ENCODE results near the gene TKTL1.
"Not testable (repeated sequence)": the region's sequence is repeated elsewhere in the genome, so short reads cannot be mapped to it uniquely, and the experiment has no call there.

The TKTL1 gene, protein sequence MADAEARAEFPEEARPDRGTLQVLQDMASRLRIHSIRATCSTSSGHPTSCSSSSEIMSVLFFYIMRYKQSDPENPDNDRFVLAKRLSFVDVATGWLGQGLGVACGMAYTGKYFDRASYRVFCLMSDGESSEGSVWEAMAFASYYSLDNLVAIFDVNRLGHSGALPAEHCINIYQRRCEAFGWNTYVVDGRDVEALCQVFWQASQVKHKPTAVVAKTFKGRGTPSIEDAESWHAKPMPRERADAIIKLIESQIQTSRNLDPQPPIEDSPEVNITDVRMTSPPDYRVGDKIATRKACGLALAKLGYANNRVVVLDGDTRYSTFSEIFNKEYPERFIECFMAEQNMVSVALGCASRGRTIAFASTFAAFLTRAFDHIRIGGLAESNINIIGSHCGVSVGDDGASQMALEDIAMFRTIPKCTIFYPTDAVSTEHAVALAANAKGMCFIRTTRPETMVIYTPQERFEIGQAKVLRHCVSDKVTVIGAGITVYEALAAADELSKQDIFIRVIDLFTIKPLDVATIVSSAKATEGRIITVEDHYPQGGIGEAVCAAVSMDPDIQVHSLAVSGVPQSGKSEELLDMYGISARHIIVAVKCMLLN

DNA sequence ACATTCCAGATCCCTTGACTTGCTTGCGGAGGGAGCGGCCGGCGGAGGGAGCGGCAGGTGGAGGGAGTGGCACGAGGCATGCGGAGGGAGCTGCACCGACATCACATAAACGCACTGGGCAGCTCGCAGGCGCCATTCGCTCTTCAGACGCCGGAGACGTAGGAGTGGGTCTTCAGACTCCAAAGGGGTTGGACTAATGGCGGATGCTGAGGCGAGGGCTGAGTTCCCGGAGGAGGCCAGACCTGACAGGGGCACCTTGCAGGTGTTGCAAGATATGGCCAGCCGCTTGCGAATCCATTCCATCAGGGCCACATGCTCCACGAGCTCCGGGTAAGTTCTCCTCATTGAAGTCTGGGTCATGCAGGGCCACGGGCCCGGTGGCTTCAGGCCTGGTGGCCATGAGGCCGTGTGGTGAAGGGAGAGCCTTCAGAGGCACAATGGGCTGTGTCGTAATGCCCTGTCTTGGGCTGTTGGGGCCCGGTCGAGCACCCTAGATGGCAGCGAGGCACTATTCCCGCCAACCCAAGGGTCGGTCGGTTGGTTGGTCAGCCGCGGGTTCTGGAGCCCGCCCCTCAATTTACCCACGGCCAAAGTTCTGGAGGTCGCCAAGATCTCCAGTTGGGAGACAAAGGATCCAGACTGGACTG, at the start of gene TKTL1:
TSS of gene TKTL1 (plus strand) at position 132 of the 647 bp plus-strand sequence. CDS start at position 197, 65 bp downstream.
- no peak for DNase-seq

DNA sequence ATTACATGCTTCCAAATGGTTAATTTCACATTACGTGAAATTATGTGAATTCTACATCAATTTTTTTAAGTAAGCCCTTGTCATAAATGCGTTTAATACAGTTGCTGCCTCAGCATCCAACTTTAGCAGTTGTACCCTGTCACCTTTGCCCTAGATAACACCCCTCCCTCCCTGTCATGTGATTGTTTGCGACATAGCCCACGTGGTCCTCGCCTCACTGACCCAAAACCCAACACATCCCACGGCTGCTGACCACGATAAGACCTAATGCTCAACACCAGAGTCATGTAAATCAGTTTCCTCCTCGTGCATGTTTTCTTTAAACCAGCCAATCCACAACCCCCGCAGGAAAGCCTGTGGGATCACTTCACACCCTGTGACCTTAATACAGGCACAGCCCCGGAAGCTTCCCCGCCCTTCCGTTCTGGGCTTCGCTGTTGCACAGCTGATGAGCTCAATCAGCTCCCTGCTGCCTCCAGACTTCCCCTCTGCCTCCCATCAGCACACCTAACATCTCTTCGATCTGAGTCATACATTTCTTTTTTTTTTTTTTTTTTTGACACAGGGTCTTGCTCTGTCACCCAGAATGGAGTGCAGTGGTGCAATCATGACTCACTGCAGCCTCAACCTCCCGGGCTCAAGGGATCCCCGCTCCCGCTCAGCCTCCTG, 48.1 kb upstream of the TKTL1 start:
- DNase-seq: not testable (repeated sequence)

DNA sequence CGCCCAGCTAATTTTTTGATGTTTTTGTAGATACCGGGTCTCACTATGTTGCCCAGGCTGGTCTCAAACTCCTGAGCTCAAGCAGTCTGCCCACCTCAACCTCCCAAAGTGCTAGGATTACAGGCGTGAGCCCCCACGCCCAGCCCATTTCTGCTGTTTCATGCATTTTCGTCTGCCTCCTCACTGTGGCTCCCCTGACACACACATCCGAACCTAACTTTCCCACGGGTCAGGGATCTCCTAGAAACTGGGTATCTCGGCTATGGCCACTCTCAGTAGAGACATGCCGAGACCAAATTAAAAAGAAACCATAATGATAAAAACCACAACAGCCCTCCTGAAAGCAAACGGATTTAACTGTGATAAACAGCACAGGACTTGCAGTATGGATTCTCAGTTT, 47.5 kb upstream of the TKTL1 start:
- not testable (repeated sequence) for DNase-seq

DNA sequence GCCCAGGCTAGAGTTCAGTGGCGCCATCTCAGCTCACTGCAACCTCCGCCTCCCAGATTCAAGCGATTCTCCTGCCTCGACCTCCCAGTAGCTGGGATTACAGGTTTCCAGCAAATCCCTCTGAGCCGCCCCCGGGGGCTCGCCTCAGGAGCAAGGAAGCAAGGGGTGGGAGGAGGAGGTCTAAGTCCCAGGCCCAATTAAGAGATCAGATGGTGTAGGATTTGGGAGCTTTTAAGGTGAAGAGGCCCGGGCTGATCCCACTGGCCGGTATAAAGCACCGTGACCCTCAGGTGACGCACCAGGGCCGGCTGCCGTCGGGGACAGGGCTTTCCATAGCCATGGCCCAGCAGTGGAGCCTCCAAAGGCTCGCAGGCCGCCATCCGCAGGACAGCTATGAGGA, 38.3 kb upstream of the TKTL1 start, which contains the start of gene OPN1MW3:
TSS of gene OPN1MW3 (plus strand) at position 301 of the 400 bp plus-strand sequence. CDS start at position 339, 38 bp downstream.
- DNase-seq: not testable (repeated sequence)

DNA sequence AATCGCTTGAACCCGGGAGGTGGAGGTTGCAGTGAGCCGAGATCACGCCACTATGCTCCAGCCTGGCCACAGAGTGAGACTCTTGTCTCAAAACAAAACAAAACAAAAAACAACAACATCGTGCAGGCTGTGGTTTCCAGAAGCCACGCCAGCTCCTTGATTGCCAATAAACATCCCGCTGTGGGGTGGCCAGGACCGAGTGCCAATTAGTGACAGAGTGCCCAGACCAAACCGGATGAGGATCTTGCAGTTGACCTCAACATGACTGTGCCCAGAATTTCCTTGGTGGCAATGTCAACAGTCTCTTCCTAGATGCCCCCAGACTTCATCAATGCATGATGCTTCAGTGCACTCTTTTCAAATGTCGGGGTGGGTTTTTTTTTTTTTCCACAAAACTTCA, 36.9 kb upstream of the TKTL1 start:
- not testable (repeated sequence) for DNase-seq

DNA sequence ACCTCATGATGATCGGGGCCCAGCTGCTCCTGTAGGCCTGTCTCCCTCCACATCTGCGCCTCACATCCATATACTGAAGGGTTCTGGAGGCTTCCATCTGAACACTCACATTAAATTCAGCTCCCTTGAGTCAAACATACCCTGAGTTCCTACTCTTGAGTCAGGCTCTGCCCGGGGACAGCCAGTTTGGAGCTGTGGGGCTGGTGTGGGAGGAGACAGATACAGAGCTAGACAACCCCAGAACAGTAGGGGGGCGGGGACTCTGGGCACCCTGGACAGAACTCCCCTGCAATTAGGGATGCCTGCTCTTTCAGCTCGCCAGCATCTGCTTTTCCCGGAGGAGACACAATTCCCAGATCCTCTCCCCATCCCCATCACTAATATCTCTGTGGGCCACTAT, 32.5 kb upstream of the TKTL1 start:
- not testable (repeated sequence) for DNase-seq

DNA sequence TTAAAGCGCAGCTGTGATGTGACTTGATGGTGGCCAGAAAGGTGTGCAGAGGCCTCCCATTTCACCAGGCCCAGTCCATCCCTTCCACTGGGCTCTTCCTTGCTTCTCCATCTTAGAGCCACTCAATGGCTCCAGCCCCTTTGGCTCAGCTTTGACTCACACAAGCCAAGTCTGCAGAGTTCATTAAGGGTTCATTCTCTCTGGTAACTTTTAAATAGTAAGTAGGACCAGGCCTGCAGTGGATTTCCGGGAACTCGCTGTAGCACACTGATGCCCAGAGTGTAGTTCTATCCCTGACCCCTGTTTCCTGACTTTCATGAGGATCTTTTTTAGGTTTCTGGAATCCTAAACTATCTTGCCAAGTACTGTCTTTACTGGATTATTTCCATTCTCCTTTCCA, 26.4 kb upstream of the TKTL1 start:
- not testable (repeated sequence) for DNase-seq

DNA sequence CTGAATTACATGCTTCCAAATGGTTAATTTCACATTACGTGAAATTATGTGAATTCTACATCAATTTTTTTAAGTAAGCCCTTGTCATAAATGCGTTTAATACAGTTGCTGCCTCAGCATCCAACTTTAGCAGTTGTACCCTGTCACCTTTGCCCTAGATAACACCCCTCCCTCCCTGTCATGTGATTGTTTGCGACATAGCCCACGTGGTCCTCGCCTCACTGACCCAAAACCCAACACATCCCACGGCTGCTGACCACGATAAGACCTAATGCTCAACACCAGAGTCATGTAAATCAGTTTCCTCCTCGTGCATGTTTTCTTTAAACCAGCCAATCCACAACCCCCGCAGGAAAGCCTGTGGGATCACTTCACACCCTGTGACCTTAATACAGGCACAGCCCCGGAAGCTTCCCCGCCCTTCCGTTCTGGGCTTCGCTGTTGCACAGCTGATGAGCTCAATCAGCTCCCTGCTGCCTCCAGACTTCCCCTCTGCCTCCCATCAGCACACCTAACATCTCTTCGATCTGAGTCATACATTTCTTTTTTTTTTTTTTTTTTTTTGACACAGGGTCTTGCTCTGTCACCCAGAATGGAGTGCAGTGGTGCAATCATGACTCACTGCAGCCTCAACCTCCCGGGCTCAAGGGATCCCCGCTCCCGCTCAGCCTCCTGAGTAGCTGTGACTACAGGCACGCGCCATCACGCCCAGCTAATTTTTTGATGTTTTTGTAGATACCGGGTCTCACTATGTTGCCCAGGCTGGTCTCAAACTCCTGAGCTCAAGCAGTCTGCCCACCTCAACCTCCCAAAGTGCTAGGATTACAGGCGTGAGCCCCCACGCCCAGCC, 10.9 kb upstream of the TKTL1 start:
- not testable (repeated sequence) for DNase-seq

DNA sequence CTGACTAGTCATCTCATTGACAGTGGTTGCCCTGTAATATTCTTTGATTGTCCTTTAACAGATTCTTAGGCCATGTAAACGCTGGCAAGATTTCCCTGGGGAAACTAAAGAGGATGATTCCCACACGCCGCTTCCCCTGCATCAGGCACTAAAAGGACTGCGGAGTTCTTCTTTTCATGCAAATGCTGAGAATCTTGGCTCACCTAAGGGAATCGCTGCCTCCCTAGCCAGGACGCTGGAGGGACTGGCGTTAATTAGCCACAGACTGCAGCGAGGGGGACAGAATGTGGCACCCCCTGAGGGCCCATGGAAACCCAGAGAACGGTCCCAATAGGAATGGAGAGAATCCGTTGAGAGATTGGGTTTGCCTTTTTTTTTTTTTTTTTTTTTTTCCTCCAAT, 9.2 kb upstream of the TKTL1 start:
- DNase-seq: not testable (repeated sequence)

DNA sequence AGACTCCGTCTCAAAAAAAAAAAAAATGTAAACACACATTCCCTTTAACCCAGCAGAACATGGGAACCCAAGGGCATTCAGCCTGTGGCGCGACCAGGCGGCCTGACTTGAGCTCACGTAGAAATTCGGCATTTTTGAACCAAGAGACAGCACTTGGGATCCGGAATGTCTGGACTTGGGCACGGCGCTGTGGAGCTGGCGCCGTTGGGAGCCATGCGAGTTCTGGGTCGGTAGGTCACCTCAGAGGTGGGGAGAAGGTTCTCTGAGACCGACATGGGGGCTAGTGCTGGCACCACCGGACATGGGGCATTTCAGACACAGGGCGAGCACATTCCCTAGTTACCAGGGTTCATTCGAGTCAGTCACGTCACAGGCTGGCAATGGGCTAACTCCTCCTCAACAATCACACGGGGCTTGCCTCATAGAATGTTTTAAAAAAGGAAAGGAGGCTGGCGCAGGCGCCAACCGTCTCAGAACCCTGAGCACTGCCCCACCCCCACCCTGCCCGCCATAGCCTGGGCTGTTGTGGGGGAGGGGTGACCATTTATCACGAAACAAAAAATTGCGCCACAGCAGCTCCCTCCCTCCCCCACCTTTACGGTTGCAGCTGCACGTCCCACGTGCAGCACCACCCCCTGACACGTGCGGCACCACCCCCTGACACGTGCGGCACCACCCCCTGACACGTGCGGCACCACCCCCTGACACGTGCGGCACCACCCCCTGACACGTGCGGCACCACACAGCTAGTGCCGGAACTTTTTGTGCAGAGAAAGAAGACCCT, 612 bp upstream of the TKTL1 start, which contains the start of gene TEX28:
TSS of gene TEX28 (minus strand) at position 334 of the 784 bp plus-strand sequence. CDS start 3,007 bp downstream, outside the sequence.
- no peak for DNase-seq

DNA sequence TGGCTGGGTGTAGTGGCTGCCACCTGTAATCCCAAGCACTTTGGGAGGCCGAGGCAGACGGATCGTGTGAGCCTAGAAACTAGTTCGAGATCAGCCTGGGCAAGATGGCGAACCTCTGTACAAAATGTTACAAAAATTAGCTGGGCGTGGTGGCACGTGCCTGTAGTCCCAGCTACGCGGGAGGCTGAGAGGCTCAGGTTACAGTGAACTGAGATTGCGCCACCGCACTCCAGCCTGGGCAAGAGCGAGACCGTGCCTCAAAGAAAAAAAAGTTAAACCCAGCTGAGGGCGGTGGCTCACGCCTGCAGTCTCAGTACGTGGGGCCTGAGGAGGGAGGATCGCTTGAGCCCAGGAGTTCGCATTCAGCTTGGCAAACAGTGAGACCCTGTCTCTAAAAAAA, 1.1 kb downstream of the TKTL1 start:
- DNase-seq: no peak

DNA sequence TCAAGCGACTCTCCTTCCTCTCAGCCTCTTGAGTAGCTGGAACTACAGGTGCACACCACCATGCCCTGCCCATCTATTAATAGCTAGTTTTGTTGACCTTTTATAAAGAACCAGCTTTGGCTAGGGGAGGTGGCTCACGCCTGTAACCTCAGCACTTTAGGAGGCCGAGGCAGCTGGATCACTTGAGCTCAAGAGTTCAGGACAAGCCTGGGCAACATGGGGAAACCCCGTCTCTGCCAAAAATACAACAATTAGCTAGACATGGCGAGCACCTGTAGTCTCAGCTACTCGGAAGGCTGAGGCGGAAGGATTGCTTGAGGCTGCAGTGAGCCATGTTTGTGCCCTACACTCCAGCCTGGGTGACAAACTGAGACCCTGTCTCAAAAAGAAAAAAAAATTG, 2.7 kb downstream of the TKTL1 start:
- DNase-seq: no peak

DNA sequence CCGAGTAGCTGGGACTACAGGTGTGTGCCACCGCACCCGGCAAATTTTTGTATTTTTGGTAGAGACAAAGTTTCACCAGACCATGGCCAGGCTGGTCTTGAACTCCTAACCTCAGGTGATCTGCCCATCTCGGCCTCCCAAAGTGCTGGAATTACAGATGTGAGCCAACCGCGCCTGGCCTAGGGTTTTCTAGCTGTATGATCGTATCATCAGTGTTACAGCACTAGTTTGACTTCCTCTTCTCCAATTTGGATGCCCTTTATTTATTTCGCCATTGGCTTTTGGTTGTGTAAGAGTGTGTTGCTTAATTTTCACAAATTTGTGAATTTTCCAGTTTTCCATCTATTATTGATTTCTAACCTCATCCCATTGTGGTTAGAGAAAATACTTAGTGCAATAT, 5.2 kb downstream of the TKTL1 start:
- peak; percentile 25 for DNase-seq

DNA sequence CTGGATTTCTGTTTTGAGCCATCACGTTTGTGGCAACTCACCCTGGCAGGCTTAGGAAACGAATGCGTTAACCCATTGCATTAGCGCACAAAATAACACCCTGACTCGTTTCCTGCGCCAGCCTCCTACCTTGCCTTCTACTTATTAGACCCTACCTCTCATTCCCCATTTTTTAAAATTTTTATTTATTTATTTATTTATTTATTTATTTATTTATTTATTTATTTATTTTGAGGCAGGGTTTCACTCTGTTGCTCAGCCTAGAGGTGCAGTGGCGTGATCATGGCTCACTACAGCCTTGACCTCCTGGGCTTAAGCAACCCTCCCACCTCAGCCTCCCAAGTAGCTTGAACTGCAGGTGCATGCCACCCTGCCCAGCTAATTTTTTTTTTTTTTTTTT, 7.4 kb downstream of the TKTL1 start:
- not testable (repeated sequence) for DNase-seq

DNA sequence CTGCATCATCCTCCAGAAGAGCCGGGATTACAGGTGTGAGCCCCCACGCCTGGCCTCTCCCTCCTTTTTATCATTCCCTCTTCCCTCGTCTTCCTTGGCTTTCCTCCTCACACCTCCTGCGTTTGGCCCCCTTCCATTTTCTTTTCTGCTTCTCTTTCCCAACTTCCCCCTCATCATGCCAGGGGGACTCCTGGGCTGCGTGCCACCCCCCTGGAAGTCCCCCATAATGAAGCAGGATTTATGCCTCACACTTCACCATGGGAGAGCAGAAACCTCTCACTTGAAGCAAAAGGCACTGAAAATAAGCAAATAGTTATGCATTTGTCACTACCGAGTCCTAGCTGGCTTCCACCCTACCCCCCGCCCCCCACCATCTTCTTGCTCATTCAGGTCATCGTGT, 7.9 kb downstream of the TKTL1 start:
- no peak for DNase-seq

DNA sequence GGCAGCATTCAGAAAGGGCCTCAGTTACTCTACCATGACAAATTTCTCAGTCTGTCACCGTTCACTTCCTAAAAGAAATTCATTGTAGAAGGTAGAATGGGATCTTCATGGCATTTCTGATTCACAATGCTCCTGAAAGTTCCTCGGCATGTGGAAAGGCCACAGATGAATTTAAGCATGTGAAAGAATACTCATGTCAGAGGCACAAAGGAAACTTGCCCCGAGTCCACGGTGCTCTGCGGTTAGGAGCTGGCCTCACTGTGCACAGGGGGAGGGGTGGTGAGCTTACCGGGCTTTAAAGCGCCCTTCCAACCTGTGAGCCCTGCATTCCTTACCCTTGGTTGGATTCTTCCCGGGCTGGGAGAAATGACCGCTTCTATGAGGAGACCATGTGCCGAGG, 9.3 kb downstream of the TKTL1 start:
- DNase-seq: no peak

DNA sequence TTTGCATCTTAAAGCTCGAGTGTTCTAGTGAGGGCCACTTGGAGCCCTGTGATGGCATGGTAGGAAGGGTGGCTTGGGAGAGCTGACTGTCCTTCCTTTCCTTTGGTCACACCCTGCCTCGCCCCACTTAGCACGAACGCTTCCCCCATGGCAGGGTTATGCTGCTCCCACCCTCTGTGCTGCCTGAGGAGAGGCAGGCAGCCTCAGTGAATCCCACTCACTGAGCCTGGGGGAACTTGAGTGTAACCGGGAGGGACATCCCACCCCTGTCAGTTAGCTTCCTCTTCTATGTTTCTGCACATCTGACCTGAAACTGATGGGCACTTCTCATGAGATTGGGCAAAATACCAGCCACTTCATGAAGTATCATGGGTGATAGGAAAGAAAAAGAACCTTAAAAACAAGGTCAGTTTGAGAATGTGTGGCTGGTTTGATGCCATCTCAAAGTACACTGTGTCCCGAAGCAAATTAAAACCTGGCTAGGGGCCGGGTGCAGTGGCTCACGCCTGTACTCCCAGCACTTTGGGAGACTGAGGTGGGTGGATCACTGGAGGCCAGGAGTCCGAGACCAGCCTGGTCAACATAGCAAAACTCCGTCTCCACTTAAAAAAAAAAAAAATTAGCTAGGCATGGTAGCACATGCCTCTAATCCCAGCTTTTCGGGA, 10.1 kb downstream of the TKTL1 start:
- no peak for DNase-seq

DNA sequence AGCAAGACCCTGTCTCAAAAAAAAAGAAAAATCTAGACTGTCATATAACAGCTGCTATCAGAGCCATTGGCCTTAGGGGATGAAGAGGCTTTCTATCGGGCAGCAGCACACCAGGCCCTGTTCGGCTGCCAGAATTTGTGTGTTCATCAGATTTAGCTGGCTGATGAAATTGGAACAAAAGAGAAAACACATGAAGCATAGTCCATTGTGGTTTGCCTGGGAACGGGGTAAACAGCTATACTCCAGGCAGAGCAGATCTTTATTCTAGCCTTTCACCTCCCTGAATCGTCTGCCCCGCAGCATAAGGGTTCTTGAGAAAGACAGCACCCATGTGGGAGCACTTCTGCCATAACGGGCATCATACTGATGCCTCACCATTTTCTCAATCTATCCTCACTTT, 11.6 kb downstream of the TKTL1 start:
- peak; percentile 35 for DNase-seq

DNA sequence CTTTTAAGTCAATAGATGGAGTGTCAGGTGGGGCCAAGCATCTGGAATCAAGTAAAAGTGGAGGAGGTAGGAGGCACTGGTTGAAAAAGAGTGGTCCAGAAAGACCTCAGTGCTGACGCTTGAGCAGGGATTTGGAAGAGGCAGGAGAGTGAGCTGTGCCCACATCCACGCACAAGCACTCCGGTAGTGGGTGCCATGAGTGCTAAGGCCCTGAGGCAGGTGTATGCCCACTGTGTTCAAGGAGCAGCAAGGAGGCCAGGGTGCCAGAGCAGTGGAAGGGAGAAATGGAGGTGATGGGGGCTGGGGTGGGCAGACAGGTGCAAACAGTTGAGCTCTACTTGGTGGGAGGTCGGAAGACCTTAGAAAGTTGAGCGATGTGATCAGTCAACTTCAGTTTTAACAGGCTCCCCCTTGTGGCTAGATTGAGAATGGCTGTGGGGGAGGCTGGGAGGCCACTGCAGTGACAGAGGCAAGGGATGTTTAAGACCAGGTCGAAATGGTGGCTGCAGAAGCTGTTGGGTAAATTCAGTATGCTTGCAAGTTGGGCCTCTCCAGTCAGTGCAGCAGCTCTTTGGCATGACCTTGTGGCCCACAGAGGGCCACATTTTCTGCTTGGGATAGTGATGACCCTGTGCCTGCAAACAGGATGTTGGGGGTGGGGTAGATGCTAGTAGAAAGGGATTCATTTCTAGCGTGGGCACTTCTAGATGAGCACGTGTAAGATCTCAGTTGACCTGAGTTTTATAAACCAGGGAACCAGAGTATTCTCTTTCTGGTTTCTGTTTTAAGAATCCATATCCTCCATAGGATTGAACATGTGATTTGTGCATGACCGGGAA, 12.7 kb downstream of the TKTL1 start:
- peak; percentile 80 for DNase-seq

All from OCI-M1 (cell line).